H1 (cell line): ENCODE data around the gene PCDH18. TPM values are rescaled to one million over a fixed set of nuclear protein-coding genes. Genes with fewer than 3 reads are reported as not detected.

Experiments
- CTCF ChIA-PET: fragments of 300-600 bp; sonication (Branson Sonifier 250); formaldehyde crosslinking; loops from one replicate; lab custom pipeline; 2021; ENCODE audit not compliant: partially characterized antibody; lab: Charles Lee
- POLR2A ChIA-PET: fragments of 300-600 bp; sonication (Branson Sonifier 250); formaldehyde crosslinking; loops from one replicate; lab custom pipeline; 2021; ENCODE audit warnings: inconsistent platforms; ENCODE audit not compliant: partially characterized antibody; lab: Charles Lee
- DNase-seq, 2 experiments: peaks; one replicate each; pipeline versions ENCODE4 v3.0.0 to v3.0.0-alpha.2; 2010 to 2022; ENCODE audit warnings: low spot score in 2 of 2, low read depth in 1 of 2, mixed read lengths in 1 of 2
- FAIRE-seq: peaks from 2 replicates; lab custom pipeline; 2011; peaks lifted over from hg19 to GRCh38; lab: Jason Lieb, UNC
- H2AFZ ChIP-seq: 2 replicates; pipeline ENCODE4 v1.8.1; 2012; ENCODE audit warnings: low read length, inconsistent platforms
- H2AK5ac ChIP-seq: 2 replicates; pipeline ENCODE4 v1.6.1; 2013; ENCODE audit warnings: low read depth, low read length
- H2BK120ac ChIP-seq: replicated peaks from 2 replicates; pipeline ENCODE3; 2013; ENCODE audit warnings: low read depth, low read length, inconsistent platforms
- H2BK12ac ChIP-seq: 2 replicates; pipeline ENCODE4 v1.6.1; 2013; ENCODE audit warnings: low read depth, low read length
- H2BK15ac ChIP-seq: 2 replicates; pipeline ENCODE4 v1.6.1; 2013; ENCODE audit warnings: low read length
- H2BK20ac ChIP-seq: 2 replicates; pipeline ENCODE4 v1.6.1; 2013; ENCODE audit warnings: low read length
- H2BK5ac ChIP-seq: 2 replicates; pipeline ENCODE4 v1.6.1; 2013; ENCODE audit warnings: low read depth, low read length
- H3K14ac ChIP-seq: 2 replicates; pipeline ENCODE4 v1.6.1; 2013; ENCODE audit warnings: inconsistent platforms; ENCODE audit not compliant: insufficient read length
- H3K18ac ChIP-seq: 2 replicates; pipeline ENCODE4 v1.6.1; 2013; ENCODE audit warnings: low read length; ENCODE audit errors: extremely low read depth
- H3K23ac ChIP-seq: 2 replicates; pipeline ENCODE4 v1.6.1; 2013; ENCODE audit warnings: inconsistent platforms; ENCODE audit not compliant: insufficient read length
- H3K23me2 ChIP-seq: 2 replicates; pipeline ENCODE4 v1.6.1; 2013; ENCODE audit warnings: low read depth, low read length
- H3K27ac ChIP-seq: 2 replicates; pipeline ENCODE4 v1.6.1; 2011; ENCODE audit warnings: low read depth, low read length, inconsistent platforms
- H3K27me3 ChIP-seq, 4 experiments: replicated peaks in 1 of 4; 1 replicate in 1 of 4; 2 replicates in 3 of 4; pipeline versions ENCODE4 v1.6.1 to v1.8.1; 2011 to 2013; ENCODE audit warnings: low read length in 3 of 4, mild to moderate bottlenecking in 3 of 4, inconsistent platforms in 2 of 4, mixed read lengths in 2 of 4, moderate library complexity in 1 of 4; ENCODE audit not compliant: control insufficient read depth in 3 of 4, insufficient read depth in 3 of 4; ENCODE audit errors: extremely low read depth in 1 of 4
- H3K36me3 ChIP-seq, 4 experiments: 2 replicates each; pipeline versions ENCODE4 v1.6.1 to v1.8.1; 2011 to 2013; ENCODE audit warnings: mild to moderate bottlenecking in 4 of 4, low read length in 3 of 4, moderate library complexity in 2 of 4, control low read depth in 1 of 4, inconsistent platforms in 1 of 4; ENCODE audit not compliant: insufficient read depth in 4 of 4, control insufficient read depth in 2 of 4
- H3K4ac ChIP-seq: replicated peaks from 2 replicates; pipeline ENCODE3; 2013; ENCODE audit warnings: low read length, low read depth, mixed read lengths, inconsistent platforms; ENCODE audit not compliant: insufficient read length
- H3K4me1 ChIP-seq, 4 experiments: replicated peaks in 1 of 4; 1 replicate in 1 of 4; 2 replicates in 3 of 4; pipeline versions ENCODE4 v1.6.1 to v1.8.1; 2011 to 2013; ENCODE audit warnings: low read length in 3 of 4, inconsistent platforms in 2 of 4, mixed read lengths in 1 of 4; ENCODE audit not compliant: insufficient read depth in 4 of 4, control insufficient read depth in 3 of 4
- H3K4me2 ChIP-seq, 2 experiments: 2 replicates each; pipeline versions ENCODE4 v1.6.1 to v1.8.1; 2011 to 2013; ENCODE audit warnings: low read depth in 2 of 2, low read length in 2 of 2, control low read depth in 1 of 2, inconsistent platforms in 1 of 2, mild to moderate bottlenecking in 1 of 2; ENCODE audit not compliant: insufficient read depth in 1 of 2
- H3K4me3 ChIP-seq, 4 experiments: fragments of 200-600, 300-600 bp in 1 of 4; sonication (generic), shearing (Covaris generic), sonication (Bioruptor Twin) in 1 of 4; 2 replicates each; pipeline versions ENCODE4 v1.5.1 to v1.8.1; 2011 to 2016; ENCODE audit warnings: low read length in 4 of 4, low read depth in 3 of 4, control low read depth in 2 of 4, inconsistent platforms in 2 of 4, mild to moderate bottlenecking in 2 of 4, mixed read lengths in 1 of 4, moderate library complexity in 1 of 4; ENCODE audit not compliant: insufficient read depth in 2 of 4; ENCODE audit errors: extremely low read depth in 1 of 4
- H3K56ac ChIP-seq: replicated peaks from 2 replicates; pipeline ENCODE3; 2013; ENCODE audit warnings: low read depth, mild to moderate bottlenecking, mixed read lengths, low read length, inconsistent platforms; ENCODE audit not compliant: insufficient read length
- H3K79me1 ChIP-seq: 2 replicates; pipeline ENCODE4 v1.6.1; 2013; ENCODE audit warnings: low read depth, low read length, control low read depth
- H3K79me2 ChIP-seq, 2 experiments: 2 replicates each; pipeline versions ENCODE4 v1.6.1 to v1.8.1; 2012 to 2013; ENCODE audit warnings: low read length in 2 of 2, mild to moderate bottlenecking in 2 of 2, inconsistent platforms in 1 of 2; ENCODE audit not compliant: insufficient read depth in 2 of 2, control insufficient read depth in 1 of 2
- H3K9ac ChIP-seq, 4 experiments: replicated peaks in 1 of 4; 1 replicate in 1 of 4; 2 replicates in 3 of 4; pipeline versions ENCODE4 v1.6.1 to v1.8.1; 2011 to 2013; ENCODE audit warnings: low read depth in 3 of 4, low read length in 3 of 4, control low read depth in 2 of 4, mild to moderate bottlenecking in 2 of 4, moderate library complexity in 2 of 4, inconsistent platforms in 1 of 4; ENCODE audit errors: extremely low read depth in 1 of 4
- H3K9me3 ChIP-seq, 2 experiments: 2 replicates each; pipeline versions ENCODE4 v1.6.1 to v1.8.1; 2012 to 2013; ENCODE audit warnings: mild to moderate bottlenecking in 2 of 2, moderate library complexity in 2 of 2, control low read depth in 1 of 2, inconsistent platforms in 1 of 2, low read depth in 1 of 2, low read length in 1 of 2, mixed read lengths in 1 of 2; ENCODE audit not compliant: insufficient read depth in 2 of 2
- H4K20me1 ChIP-seq, 2 experiments: replicated peaks in 1 of 2; 2 replicates each; pipeline versions ENCODE3 to v1.8.1; 2011 to 2013; ENCODE audit warnings: inconsistent platforms in 2 of 2, low read length in 2 of 2, mild to moderate bottlenecking in 1 of 2; ENCODE audit not compliant: insufficient read depth in 2 of 2, control insufficient read depth in 1 of 2
- H4K5ac ChIP-seq: 2 replicates; pipeline ENCODE4 v1.6.1; 2013; ENCODE audit warnings: low read length, low read depth, mixed read lengths, inconsistent platforms; ENCODE audit not compliant: insufficient read length
- H4K8ac ChIP-seq: 2 replicates; pipeline ENCODE4 v1.8.0; 2013; ENCODE audit warnings: mild to moderate bottlenecking, moderate library complexity, low read length, inconsistent platforms; ENCODE audit not compliant: insufficient read depth; ENCODE audit errors: extremely low read depth
- H4K91ac ChIP-seq: replicated peaks from 2 replicates; pipeline ENCODE3; 2013; ENCODE audit warnings: low read length, mixed read lengths, inconsistent platforms; ENCODE audit not compliant: insufficient read length
- SIRT6 ChIP-seq: IDR thresholded peaks from one replicate; pipeline ENCODE4 v1.7.1; 2012; ENCODE audit warnings: low read length, inconsistent platforms
- SRF ChIP-seq: IDR thresholded peaks from 2 replicates; pipeline ENCODE4 v1.6.1; 2011; ENCODE audit warnings: mild to moderate bottlenecking, low read depth, low read length, moderate library complexity
- WGBS, 2 experiments: shearing (Covaris generic) in 1 of 2; methylation state at CpG; one replicate each; pipeline versions ENCODE4 v1.1.6 to v1.1.7; 2013 to 2015; ENCODE audit warnings: low lambda C conversion rate in 2 of 2, mixed read lengths in 2 of 2, inconsistent platforms in 1 of 2, low coverage in 1 of 2, missing lambda C conversion rate in 1 of 2; ENCODE audit not compliant: insufficient replicate concordance in 2 of 2, insufficient coverage in 1 of 2, insufficient read length in 1 of 2; ENCODE audit errors: extremely low coverage in 1 of 2, missing lambda C conversion rate in 1 of 2; 5-methylcytosine and 5-hydroxymethylcytosine counted together
- polyA plus RNA-seq, 7 experiments: library from polyadenylated mRNA; depleted of rRNA in 3 of 7; stranded (reverse) in 5 of 7; unstranded in 2 of 7; fragments of >200 nt in 5 of 7; fragments of 200-250 nt in 2 of 7; gene quantifications; 1 replicate in 5 of 7; 2 replicates in 1 of 7; 4 replicates in 1 of 7; pipeline versions ENCODE4 v1.2.1 to v1.2.3, GENCODE V29; 2011 to 2013; ENCODE audit warnings: missing spikeins in 2 of 7, mixed read lengths in 2 of 7
- total RNA-seq: library from RNA; stranded (reverse); fragmentation: NEBNext Ultra II Directional; extraction: Animal tissue kit (Norgen Biotek cat#: 25700); gene quantifications from 2 replicates; pipeline ENCODE4 v1.2.1, GENCODE V29; 2021

The PCDH18 gene
- total and polyA plus RNA-seq, 2 of the 8 experiments (the other 6 are each of a cell fraction or from before 2014, with no cell fraction given) = 28.8 to 41.8 TPM

DNA sequence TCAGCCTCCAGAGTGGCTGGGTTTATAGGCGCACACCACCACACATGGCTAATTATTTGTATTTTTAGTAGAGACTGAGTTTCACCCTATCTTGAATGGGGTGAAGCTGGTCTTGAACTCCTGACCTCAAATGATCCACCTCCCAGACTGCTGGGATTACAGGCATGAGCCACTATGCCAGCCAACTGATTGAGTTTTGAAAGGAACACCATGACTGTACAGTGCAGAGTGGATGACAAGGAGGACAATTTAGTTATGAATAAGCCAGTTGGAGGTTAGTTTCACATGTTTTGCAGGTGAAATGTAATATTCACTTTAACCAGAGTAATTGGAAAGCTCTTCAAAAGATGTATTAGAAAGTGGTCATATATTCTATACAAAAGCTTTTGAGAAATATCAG, 60.8 kb downstream of the PCDH18 start:
- ChIA-PET CTCF (no interaction called here), POLR2A (no interaction called here)
- H3K14ac ChIP-seq = no peak overlapping the region
- H4K5ac ChIP-seq = no peak overlapping the region
- H3K4ac ChIP-seq = no peak overlapping the region
- no peak overlapping the region for H3K4me3 ChIP-seq
- no peaks in the 10 kb centered on the region for H4K20me1 ChIP-seq
- peaks cover 0 to 10% of the 10 kb centered on the region in 2 experiments; a peak in 1 of 4 replicates for H3K9me3 ChIP-seq
- H4K8ac ChIP-seq = no peak overlapping the region
- no peak overlapping the region for H2BK20ac ChIP-seq
- no peak overlapping the region for H3K23ac ChIP-seq
- no peak overlapping the region for H3K56ac ChIP-seq
- DNase-seq (no peak), FAIRE-seq (no peak)
- no peak overlapping the region for H3K4me2 ChIP-seq
- no peak overlapping the region for H2AFZ ChIP-seq
- peaks cover 0 to 4% (median 0%) of the 10 kb centered on the region in 4 experiments; a peak in 1 of 7 replicates for H3K4me1 ChIP-seq
- H2BK15ac ChIP-seq = no peak overlapping the region
- no peaks in the 10 kb centered on the region for H3K79me1 ChIP-seq
- H2BK5ac ChIP-seq = no peak overlapping the region
- H3K23me2 ChIP-seq = no peaks in the 10 kb centered on the region
- 95% methylated on average over 1 of the region's 1 CpG; no CpG with 5 or more reads in 1 of the 2 experiments for WGBS, 2 experiments
- no peak overlapping the region for H2BK120ac ChIP-seq
- no peak overlapping the region for H2AK5ac ChIP-seq
- no peak overlapping the region for H3K18ac ChIP-seq
- no peak overlapping the region for H4K91ac ChIP-seq
- no peaks in the 10 kb centered on the region for H3K79me2 ChIP-seq
- no peaks in the 10 kb centered on the region for H3K27me3 ChIP-seq
- TF ChIP-seq SRF (no peak), SIRT6 (no peak)
- TF ChIP-seq, all 59 proteins: peak for 0
- no peak overlapping the region for H3K9ac ChIP-seq
- no peak overlapping the region for H3K27ac ChIP-seq
- no peak overlapping the region for H2BK12ac ChIP-seq
- H3K36me3 ChIP-seq = no peaks in the 10 kb centered on the region; a peak in 1 of 8 replicates
